Caco-2 (cell line): Measurements from ENCODE around the gene KLHL9. TPM values are rescaled to one million over a fixed set of nuclear protein-coding genes. Genes with fewer than 3 reads are reported as not detected.

ENCODE experiments used
- BruUV-seq: library from RNA; stranded (reverse); fragments of 400-500 nt; replicated peaks from 2 replicates; lab custom pipeline; 2021; lab: Mats Ljungman, UMichigan
- CTCF ChIA-PET: fragments of 300-600 bp; sonication (Branson Sonifier 250); formaldehyde crosslinking; loops from one replicate; lab custom pipeline; 2022; ENCODE audit warnings: antibody characterized with exemption; lab: Charles Lee
- POLR2A ChIA-PET: fragments of 300-600 bp; sonication (Branson Sonifier 250); formaldehyde crosslinking; loops from one replicate; lab custom pipeline; 2022; ENCODE audit warnings: antibody characterized with exemption; lab: Charles Lee
- DNase-seq, 2 experiments: peaks; one replicate each; pipeline versions ENCODE4 v3.0.0 to v3.0.0-alpha.2; 2020 to 2022
- H3K27me3 ChIP-seq: replicated peaks from 2 replicates; pipeline ENCODE4 v1.6.0; 2011; ENCODE audit warnings: low read length; ENCODE audit not compliant: control insufficient read depth, insufficient read depth
- H3K36me3 ChIP-seq: 2 replicates; pipeline ENCODE4 v1.5.1; 2011; ENCODE audit warnings: low read length; ENCODE audit not compliant: control insufficient read depth, insufficient read depth
- H3K4me1 ChIP-seq: fragments of 250-450 bp; sonication (Bioruptor Pico); 2 replicates; pipeline ENCODE4 v1.5.1; 2020; ENCODE audit warnings: mild to moderate bottlenecking
- H3K4me3 ChIP-seq: 2 replicates; pipeline ENCODE4 v1.5.1; 2011; ENCODE audit warnings: low read depth, mild to moderate bottlenecking, control low read depth, low read length
- H3K9me3 ChIP-seq: fragments of 250-450 bp; sonication (Bioruptor Pico); 2 replicates; pipeline ENCODE4 v1.5.1; 2020; ENCODE audit warnings: mild to moderate bottlenecking, moderate library complexity
- H3K27ac Mint-ChIP-seq: one replicate; pipeline ENCODE4 v1.8.0; 2022; ENCODE audit warnings: mixed read lengths; ENCODE audit not compliant: unreplicated experiment
- H3K27me3 Mint-ChIP-seq: one replicate; pipeline ENCODE4 v1.8.0; 2022; ENCODE audit warnings: mixed read lengths; ENCODE audit not compliant: insufficient read depth, unreplicated experiment
- H3K36me3 Mint-ChIP-seq: one replicate; pipeline ENCODE4 v1.8.0; 2022; ENCODE audit warnings: mild to moderate bottlenecking, mixed read lengths; ENCODE audit not compliant: insufficient read depth, unreplicated experiment
- H3K4me1 Mint-ChIP-seq: one replicate; pipeline ENCODE4 v1.8.0; 2022; ENCODE audit warnings: low read depth, mixed read lengths; ENCODE audit not compliant: unreplicated experiment
- H3K4me3 Mint-ChIP-seq: one replicate; pipeline ENCODE4 v1.8.0; 2022; ENCODE audit warnings: mild to moderate bottlenecking, moderate library complexity, mixed read lengths; ENCODE audit not compliant: unreplicated experiment
- H3K9me3 Mint-ChIP-seq: one replicate; pipeline ENCODE4 v1.8.0; 2022; ENCODE audit warnings: mixed read lengths; ENCODE audit not compliant: unreplicated experiment
- CTCF ChIP-seq, 2 experiments: fragments of 200-600 bp in 1 of 2; IDR thresholded peaks; 1 replicate in 1 of 2; 2 replicates in 1 of 2; pipeline versions ENCODE4 v1.5.1 to v1.8.0; 2011 to 2022; ENCODE audit warnings: antibody characterized with exemption in 1 of 2, control low read depth in 1 of 2, inconsistent platforms in 1 of 2, low read depth in 1 of 2, low read length in 1 of 2, mild to moderate bottlenecking in 1 of 2, moderate library complexity in 1 of 2; ENCODE audit not compliant: insufficient read depth in 1 of 2, severe bottlenecking in 1 of 2, unreplicated experiment in 1 of 2
- intact Hi-C: fragments of 100-400 bp; cut with micrococcal nuclease; formaldehyde crosslinking; loops from one replicate; pipeline ENCODE4 v1.10.0; 2022; ENCODE audit not compliant: unreplicated experiment
- total RNA-seq: library from RNA; stranded (reverse); gene quantifications from 2 replicates; pipeline ENCODE4 v1.2.3, GENCODE V29; 2022

Gene KLHL9
- total RNA-seq, 1 experiment from 2014 or later: 13.5 TPM

GRCh38 chr9:21286099-21286498 lies 49.1 kb downstream of the KLHL9 start:
- Mint-ChIP-seq H3K4me3 (no peak overlapping the region), H3K9me3 (no peaks in the 10 kb centered on the region), H3K27ac (no peak overlapping the region), H3K36me3 (no peaks in the 10 kb centered on the region), H3K4me1 (no peaks in the 10 kb centered on the region), H3K27me3 (peaks cover 4% of the 10 kb centered on the region)
- POLR2A ChIA-PET: no interaction called here
- no peak overlapping the region for H3K4me3 ChIP-seq
- no TSS peak for BruUV-seq
- CTCF ChIA-PET: no interaction called here
- no peak for DNase-seq
- intact Hi-C loops: no loop called here
- no peaks in the 10 kb centered on the region for H3K27me3 ChIP-seq
- no peaks in the 10 kb centered on the region for H3K36me3 ChIP-seq
- H3K9me3 ChIP-seq: no peaks in the 10 kb centered on the region
- H3K4me1 ChIP-seq: no peaks in the 10 kb centered on the region
- TF ChIP-seq CTCF (IDR thresholded peaks at IDR 0.05; ENCODE audit: insufficient read depth in 1 of 2, low read depth in 1 of 2, low read length in 1 of 2, severe bottlenecking in 1 of 2, unreplicated experiment in 1 of 2): no peak

GRCh38 chr9:21281275-21281674 lies 53.9 kb downstream of the KLHL9 start:
- peaks cover 4% of the 10 kb centered on the region for H3K27me3 Mint-ChIP-seq
- H3K27me3 ChIP-seq: no peaks in the 10 kb centered on the region
- CTCF ChIA-PET: no interaction called here

More at GRCh38 chr9:21281275-21281674, 53.9 kb downstream of the KLHL9 start:
- DNase-seq: no peak
- no peaks in the 10 kb centered on the region for H3K4me1 ChIP-seq
- no peaks in the 10 kb centered on the region for H3K9me3 ChIP-seq
- Mint-ChIP-seq H3K4me1 (no peaks in the 10 kb centered on the region), H3K36me3 (no peaks in the 10 kb centered on the region), H3K4me3 (no peak overlapping the region), H3K27ac (no peak overlapping the region), H3K9me3 (no peaks in the 10 kb centered on the region)
- no peak for TF ChIP-seq CTCF (IDR thresholded peaks at IDR 0.05; ENCODE audit: insufficient read depth in 1 of 2, low read depth in 1 of 2, low read length in 1 of 2, severe bottlenecking in 1 of 2, unreplicated experiment in 1 of 2)
- H3K36me3 ChIP-seq: no peaks in the 10 kb centered on the region
- POLR2A ChIA-PET: no interaction called here
- no TSS peak for BruUV-seq
- intact Hi-C loops: no loop called here
- no peak overlapping the region for H3K4me3 ChIP-seq

Other genes starting within 250 kb of the KLHL9 start
- gene IFNW1, start 193.6 kb downstream of the KLHL9 start, total RNA-seq: not detected in 2 replicates
- not detected in 2 replicates for gene IFNA21, start 168.7 kb downstream of the KLHL9 start, total RNA-seq
- not detected in 2 replicates for gene IFNA4, start 147.8 kb downstream of the KLHL9 start, total RNA-seq
- gene IFNA7, start 133.2 kb downstream of the KLHL9 start, total RNA-seq: not detected in 2 replicates
- not detected in 2 replicates for gene IFNA10, start 128.3 kb downstream of the KLHL9 start, total RNA-seq
- not detected in 2 replicates for gene IFNA16, start 118.1 kb downstream of the KLHL9 start, total RNA-seq
- gene IFNA17, start 107.2 kb downstream of the KLHL9 start, total RNA-seq: not detected in 2 replicates
- not detected in 2 replicates for gene IFNA14, start 95.4 kb downstream of the KLHL9 start, total RNA-seq
- not detected in 2 replicates for gene IFNA5, start 30.1 kb downstream of the KLHL9 start, total RNA-seq
- gene IFNA6, start 15.5 kb upstream of the KLHL9 start, total RNA-seq: not detected in 2 replicates
- gene IFNA13, start 32.7 kb upstream of the KLHL9 start, total RNA-seq: not detected in 2 replicates
- gene IFNA2, start 50.0 kb upstream of the KLHL9 start, total RNA-seq: not detected in 2 replicates
- gene IFNA8, start 73.7 kb upstream of the KLHL9 start, total RNA-seq: not detected in 2 replicates
- not detected in 2 replicates for gene IFNA1, start 105.0 kb upstream of the KLHL9 start, total RNA-seq
- gene IFNE, start 146.9 kb upstream of the KLHL9 start, total RNA-seq: 0.34 and 1.00 TPM in 2 replicates